RPMI8226 (cell line): ENCODE data around the gene MECP2.

Experiments
- DNase-seq: peaks from one replicate; pipeline ENCODE4 v3.0.0-alpha.2; 2015

The MECP2 gene

DNA sequence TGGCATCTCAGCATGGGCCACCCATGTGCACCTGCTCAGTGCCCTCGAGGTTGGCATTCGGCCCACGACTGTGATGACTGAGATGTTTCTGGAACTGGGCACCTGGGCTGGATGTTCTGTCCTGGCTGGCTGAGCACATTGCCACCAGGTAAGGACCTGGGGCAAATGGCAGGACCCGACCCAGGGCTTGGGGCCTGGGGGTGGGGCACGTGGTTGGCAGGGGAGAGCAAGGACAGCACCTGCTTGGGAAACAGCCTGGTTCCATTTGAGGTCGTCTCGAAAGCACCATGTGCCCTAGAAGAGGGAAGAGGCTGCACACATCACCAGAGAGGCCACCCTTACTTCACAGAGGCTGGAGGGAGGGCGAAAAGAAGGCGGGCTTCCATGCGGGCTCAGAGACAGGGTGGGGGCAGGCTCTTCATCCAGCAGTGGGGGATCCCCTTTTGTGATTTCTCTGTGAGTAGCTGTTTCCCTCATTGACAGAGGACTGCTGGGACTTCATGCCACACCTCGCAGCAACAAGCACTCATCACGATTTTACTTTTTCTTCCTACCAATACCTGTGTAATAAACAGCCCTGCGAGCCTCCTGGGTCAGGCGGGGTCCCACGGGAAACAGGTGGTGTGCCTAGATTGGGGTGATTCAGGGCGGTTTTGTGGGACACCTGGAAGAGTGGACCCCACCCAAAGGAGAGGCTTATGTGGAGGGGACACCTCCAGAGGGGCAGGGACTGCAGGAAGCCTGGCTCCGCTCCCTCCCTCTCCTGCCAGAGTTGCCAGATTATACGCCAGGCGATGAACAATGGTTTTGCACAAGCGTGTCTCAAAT, 113.0 kb downstream of the MECP2 start:
- DNase-seq: peak; percentile 95

DNA sequence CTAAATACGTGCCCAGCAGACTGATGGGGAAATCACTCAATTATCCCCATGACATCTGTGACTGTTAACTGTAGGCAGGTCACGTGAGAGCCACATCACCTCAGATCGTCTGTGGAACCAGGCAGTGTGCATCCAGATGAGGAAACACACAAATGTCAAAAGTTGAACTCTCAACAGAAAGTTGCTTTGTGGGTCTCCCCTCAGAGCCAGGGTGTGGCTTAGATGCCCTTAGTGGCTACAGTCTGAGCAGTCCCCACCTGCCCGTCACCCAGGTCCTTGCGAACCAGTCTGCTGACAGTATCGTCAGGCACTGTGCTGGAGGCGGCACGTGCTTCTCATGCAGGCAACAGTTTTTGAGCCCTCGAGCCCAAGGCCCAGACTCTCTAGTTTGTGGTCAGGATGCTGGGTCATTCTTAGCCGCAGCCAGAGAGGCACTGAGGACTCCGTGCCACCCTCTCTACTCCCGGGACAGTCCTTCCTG, 114.2 kb downstream of the MECP2 start:
- no peak for DNase-seq

DNA sequence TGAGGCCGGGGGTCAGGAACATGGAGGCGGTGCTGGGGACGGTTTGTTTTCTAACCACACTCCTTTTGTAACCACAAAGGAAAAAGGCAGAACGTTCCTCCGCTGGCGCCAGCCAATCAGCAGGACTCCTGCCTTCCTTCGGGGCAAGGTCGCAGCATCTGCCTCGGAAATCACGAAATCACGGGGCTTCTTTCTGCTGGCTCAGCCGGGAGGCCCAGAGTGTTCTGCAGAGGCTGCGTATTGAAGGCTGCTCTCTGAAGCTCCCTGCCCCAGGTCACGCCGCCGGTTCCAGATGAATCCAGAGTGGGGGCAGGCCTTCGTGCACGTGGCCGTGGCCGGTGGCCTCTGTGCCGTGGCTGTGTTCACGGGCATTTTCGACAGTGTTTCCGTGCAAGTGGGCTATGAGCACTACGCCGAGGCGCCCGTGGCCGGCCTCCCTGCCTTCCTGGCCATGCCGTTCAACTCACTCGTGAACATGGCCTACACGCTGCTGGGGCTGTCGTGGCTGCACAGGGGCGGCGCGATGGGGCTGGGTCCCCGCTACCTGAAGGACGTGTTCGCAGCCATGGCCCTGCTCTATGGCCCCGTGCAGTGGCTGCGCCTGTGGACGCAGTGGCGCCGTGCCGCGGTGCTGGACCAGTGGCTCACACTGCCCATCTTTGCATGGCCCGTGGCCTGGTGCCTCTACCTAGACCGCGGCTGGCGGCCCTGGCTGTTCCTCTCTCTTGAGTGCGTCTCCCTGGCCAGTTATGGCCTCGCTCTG, 115.6 kb downstream of the MECP2 start:
- no peak for DNase-seq

DNA sequence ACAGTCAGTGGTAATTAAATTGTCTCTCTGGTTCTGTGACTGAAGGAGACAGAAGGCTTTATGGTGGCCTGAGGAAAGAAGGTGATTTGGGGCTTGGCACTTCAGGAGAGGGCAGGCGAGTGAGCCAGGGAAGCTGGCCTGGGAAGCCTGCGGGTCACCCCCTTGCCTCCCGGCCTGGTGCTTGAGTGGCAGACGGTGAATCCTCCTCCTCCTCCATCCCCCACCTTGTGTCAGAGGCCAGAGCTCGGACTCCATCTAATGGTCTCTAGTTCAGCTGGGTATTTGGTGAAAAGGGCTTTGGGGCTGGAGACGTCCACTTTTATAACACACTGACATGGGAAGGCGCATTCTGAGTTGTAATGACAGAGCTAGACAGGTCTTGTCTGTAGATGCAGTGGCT, 116.3 kb downstream of the MECP2 start:
- DNase-seq: no peak

DNA sequence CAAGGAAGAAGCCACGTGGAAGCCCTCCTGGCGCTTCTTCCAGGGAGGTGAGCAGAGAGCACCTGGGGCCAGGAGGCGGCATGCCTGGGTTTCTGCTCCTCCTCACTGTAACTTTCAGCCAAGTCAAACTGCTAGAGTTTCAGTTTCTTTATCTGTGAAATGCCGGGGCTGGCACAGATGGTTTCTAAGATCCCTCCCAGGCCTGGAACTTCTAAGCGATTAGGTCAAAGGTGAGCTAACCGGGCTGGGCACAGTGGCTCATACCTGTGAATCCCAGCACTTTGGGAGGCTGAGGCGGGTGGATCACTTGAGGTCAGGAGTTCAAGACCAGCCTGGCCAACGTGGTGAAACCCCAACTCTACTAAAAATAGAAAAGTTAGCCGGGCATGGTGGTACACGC, 117.1 kb downstream of the MECP2 start:
- peak; percentile 83 for DNase-seq

DNA sequence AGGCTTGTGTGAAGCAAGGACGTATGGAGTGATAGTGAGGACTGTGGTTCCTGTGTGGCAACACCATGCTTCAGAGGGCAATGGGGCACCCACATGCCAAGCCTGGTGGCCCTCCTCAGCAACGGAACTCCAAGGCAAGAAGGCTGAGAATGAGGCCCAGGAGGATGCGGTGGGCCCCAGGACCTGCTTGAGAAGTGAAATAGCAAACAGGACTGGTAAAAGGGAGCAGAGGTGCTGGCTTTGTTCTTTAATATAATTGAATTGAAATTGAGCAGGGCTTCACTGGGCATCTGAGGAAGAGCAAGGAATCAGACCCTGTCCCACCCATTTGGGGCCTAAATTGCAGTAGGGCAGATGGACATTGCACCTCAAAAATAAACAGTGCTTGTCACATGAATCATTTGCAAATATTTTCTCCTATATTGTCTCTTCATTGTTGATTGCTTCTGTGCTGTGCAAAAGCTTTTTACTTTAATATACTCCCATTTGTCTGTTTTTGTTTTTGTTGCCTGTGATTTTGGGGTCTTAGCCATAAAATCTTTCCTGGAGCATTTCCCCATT, 122.7 kb downstream of the MECP2 start:
- no peak for DNase-seq

DNA sequence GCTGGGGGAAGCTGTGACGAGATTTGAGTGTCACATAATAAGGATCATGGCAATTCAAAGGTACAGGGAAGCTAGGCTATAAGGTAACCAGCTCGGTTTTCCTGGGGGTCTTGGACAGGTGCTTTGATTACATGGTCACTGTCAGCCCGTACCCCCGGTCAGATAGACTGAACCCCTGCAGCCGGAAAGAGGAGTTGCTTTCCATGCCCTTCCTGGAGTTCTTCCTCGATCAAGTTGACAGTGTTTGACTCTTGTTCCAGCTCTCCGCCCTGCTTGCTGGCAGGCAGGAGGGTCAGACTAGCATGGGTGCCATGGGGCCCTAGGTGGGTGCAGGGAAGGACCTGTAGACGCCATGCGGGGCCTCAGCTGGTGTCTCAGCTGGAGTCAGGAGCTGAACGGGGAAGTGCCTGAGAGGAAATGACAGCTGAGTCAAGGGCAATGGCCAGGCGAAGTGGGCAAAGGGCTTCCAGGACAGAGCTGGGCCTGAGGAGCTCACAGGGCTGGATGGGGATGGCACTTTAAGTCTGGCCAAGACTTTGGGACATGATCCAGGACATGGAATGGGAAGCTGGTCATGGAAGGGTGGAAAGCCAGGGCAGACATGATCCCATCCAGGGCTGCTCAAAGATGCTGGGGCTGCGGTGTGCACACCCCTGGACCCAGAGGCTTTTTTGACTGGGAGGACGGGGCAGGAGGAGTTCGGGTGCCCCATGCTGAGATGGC, 123.4 kb downstream of the MECP2 start:
- DNase-seq: peak; percentile 17

DNA sequence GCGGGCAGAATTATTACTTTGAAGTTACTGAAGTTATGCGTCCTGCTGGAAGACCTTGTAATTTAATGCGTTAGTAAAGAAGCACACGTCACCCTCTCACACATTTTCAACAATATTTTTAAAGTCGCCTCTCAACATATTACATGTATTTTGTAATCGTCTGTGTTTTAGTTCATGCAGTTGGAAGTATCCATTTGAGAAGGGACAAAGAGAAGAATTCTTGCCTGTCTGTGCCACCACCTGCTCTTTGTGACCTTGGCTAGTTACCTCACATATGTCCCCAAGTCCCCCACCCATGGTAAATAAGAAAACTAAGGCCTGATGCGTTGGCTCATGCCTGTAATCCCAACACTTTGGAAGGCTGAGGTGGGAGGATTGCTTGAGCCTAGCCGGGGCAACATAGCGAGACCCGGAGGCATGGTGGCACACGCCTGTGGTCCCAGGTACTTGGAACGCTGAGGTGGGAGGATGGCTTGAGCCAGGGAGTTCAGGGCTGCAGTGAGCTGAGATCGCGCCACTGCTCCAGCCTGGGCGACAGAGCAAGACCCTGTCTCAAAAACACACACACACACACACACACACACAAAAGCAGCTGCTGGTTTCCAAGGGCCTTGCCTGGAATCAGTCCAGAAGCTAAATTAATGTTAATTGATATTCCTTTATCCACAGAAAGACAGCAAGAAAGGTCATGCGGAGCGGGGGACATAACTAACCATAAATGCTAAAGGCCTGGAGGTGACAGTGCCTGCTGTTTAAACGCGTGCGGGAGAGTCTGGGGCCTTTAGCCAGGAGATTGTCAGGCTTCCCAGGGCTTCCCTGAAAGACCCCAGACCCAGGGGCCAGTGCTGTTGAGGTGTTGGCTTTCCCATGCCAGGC, 124.2 kb downstream of the MECP2 start:
- DNase-seq: peak; percentile 15

DNA sequence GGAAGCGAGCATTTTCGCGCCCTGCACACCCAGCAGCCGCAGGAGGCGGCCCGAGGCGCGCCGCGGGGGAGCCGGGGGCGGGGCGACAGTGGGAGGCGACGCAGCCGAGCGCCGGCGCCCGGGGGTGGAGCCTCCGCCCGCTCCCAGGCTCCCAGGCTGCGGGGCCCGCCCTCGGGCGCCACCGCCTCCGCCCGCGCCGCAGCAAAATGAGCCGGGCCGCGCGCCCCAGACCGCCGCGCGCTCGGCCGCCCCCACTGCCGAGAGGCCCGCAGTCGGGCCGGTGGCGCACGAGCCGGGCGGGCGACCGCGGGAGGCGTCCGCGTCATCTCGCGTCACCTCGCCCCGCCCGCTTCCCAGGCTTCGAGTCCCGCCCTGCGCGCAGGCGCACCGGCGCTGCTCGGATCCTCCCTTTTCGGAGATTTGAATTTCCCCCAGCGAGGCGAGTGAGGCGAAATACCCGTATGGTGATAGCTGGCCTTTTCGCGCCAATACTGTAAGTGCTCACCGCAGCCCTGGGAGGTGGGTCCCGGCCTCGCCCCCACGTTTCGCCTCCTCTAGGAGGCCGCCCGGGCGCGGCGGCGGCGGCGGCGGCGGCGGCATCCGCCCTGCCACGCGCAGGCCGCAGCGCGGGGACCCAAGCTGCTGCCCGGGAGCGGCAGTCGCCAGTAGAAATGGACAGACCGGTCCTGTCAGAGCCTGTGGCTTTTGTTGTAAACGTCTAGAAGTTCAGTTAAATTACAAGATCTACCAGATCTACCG, 125.0 kb downstream of the MECP2 start, which contains the start of gene TMEM187:
Gene TMEM187, plus strand, starts transcription at position 387 of the 759 bp plus-strand sequence. CDS start 9,309 bp downstream, outside the sequence.
- DNase-seq: peak; percentile 94
